ENCODE results near the gene ZNF185. TPM values are rescaled to one million over a fixed set of nuclear protein-coding genes. Genes with fewer than 3 reads are reported as not detected.
A peak's percentile ranks its signal among the peaks of the same experiment; 100 is the strongest.

Gene ZNF185
- total RNA-seq, 4 donors from 2014 or later = 0.56 to 2.2 (median 1.3) TPM

DNA sequence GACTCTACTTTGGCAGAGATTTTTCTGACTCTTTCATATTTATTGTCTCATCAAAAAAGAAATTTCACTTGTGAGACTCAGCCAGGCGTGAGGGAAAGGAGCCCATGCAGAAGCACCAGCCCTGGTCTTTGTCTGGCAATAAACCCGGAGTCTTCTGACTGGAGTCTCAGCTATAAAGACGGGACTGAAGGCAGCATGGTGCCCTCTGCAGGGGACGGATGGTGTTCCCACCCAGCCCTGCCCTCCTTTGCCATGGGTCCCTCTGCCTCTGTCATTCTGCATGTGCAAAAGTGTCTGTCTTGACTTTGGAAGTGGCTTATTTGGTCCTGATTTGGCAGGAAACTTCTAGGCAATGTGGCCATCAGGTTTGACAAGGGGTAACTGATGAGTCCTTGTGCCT lies 14.2 kb downstream of the ZNF185 start:
- no peak for ATAC-seq
- intact Hi-C loops (cut with DNase I; ENCODE audit: low total_unique reads) (no loop called here), in situ Hi-C loops (cut with MboI; ENCODE audit: low sequenced_read_pairs in 4 of 4) (no loop called here)
- TF ChIP-seq POLR2A (IDR thresholded peaks at IDR 0.05) = no peak
- TF ChIP-seq, protein P1, sequence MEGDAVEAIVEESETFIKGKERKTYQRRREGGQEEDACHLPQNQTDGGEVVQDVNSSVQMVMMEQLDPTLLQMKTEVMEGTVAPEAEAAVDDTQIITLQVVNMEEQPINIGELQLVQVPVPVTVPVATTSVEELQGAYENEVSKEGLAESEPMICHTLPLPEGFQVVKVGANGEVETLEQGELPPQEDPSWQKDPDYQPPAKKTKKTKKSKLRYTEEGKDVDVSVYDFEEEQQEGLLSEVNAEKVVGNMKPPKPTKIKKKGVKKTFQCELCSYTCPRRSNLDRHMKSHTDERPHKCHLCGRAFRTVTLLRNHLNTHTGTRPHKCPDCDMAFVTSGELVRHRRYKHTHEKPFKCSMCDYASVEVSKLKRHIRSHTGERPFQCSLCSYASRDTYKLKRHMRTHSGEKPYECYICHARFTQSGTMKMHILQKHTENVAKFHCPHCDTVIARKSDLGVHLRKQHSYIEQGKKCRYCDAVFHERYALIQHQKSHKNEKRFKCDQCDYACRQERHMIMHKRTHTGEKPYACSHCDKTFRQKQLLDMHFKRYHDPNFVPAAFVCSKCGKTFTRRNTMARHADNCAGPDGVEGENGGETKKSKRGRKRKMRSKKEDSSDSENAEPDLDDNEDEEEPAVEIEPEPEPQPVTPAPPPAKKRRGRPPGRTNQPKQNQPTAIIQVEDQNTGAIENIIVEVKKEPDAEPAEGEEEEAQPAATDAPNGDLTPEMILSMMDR (IDR thresholded peaks at IDR 0.05 in 4 of 5, conservative IDR thresholded peaks at IDR 0.05 in 1 of 5) = no peak
- Histone ChIP-seq H3K9me3 (no peaks in the 10 kb centered on the region), H3K36me3 (no peaks in the 10 kb centered on the region), H3K27ac (no peak overlapping the region), H3K4me1 (no peaks in the 10 kb centered on the region), H3K27me3 (no peaks in the 10 kb centered on the region), H3K4me3 (no peak overlapping the region)
- no peak for DNase-seq

DNA sequence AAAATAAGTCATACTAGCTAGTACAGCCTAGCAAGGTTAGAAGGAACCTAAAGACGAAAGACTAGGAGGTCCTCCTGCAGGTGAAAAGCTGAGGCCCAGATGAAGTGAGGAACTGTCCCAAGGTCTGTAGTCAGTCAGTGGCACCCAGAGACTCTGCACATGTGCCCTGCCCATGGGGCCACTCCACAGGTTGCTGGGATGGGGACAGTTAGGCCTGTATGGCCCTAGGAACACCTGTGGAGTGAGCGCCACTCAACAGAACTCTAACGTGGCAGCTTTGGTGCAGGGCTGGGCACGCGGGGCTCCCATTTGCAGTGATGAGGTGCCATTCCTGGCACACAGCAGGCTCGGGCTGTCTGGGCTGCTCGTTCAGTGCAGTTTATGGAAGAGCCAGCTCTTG lies 14.8 kb downstream of the ZNF185 start:
- Histone ChIP-seq H3K4me3 (no peak overlapping the region), H3K36me3 (no peaks in the 10 kb centered on the region), H3K9me3 (no peaks in the 10 kb centered on the region), H3K4me1 (no peaks in the 10 kb centered on the region), H3K27ac (no peak overlapping the region), H3K27me3 (no peaks in the 10 kb centered on the region)
- ATAC-seq (no peak), DNase-seq (no peak)
- intact Hi-C loops (cut with DNase I; ENCODE audit: low total_unique reads) (no loop called here), in situ Hi-C loops (cut with MboI; ENCODE audit: low sequenced_read_pairs in 4 of 4) (no loop called here)
- TF ChIP-seq POLR2A (IDR thresholded peaks at IDR 0.05) = no peak
- TF ChIP-seq, protein P1 (IDR thresholded peaks at IDR 0.05 in 4 of 5, conservative IDR thresholded peaks at IDR 0.05 in 1 of 5) = no peak

DNA sequence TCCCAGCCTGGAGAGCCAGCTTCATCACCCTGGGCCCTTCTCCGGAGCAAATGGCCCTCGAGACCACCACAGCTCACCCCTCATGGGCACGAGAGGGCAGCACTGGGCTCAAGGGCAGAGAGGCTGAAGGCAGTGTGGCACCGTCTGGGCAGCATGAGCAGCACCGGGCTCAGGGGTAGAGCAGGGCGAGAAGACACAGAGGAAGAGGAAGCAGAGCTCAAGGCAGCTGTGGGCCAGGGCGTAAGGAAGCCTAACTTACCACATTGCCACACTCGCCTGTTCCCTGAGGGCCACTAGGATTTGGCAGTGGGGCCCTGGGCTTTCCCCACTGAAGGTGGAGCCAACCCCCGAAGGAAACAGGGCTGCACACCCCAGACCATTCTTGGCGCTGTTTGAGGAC lies 15.5 kb downstream of the ZNF185 start:
- Histone ChIP-seq H3K4me1 (no peaks in the 10 kb centered on the region), H3K36me3 (no peaks in the 10 kb centered on the region), H3K27ac (no peak overlapping the region), H3K9me3 (no peaks in the 10 kb centered on the region), H3K4me3 (no peak overlapping the region), H3K27me3 (no peaks in the 10 kb centered on the region)
- DNase-seq = no peak
- intact Hi-C loops (cut with DNase I; ENCODE audit: low total_unique reads) (no loop called here), in situ Hi-C loops (cut with MboI; ENCODE audit: low sequenced_read_pairs in 4 of 4) (no loop called here)
- no peak for TF ChIP-seq POLR2A (IDR thresholded peaks at IDR 0.05)
- TF ChIP-seq, protein P1 (IDR thresholded peaks at IDR 0.05 in 4 of 5, conservative IDR thresholded peaks at IDR 0.05 in 1 of 5) = no peak
- ATAC-seq = no peak

DNA sequence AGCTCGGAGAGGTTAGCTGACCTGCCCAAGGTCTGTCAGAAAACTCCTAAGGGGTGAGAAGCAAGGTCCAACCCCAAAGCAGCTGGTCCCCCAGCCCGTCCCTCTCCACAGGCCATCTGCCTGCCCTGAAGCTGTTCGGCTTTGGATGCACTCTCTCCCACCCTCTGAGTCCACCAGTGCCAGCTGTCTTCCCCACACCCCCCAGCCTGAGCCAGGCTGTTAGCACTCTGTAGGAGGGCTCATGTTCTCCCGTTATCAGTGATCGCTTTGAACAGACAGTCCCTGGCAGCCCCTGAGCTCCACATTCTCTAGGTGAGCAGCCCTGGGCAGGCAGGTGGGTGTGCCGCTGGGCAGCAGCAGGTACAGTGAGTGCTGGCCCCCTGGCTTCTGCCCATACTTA lies 16.0 kb downstream of the ZNF185 start:
- ATAC-seq (no peak), DNase-seq (no peak)
- Histone ChIP-seq H3K27ac (no peak overlapping the region), H3K27me3 (no peaks in the 10 kb centered on the region), H3K36me3 (no peaks in the 10 kb centered on the region), H3K4me3 (no peak overlapping the region), H3K9me3 (no peaks in the 10 kb centered on the region), H3K4me1 (no peaks in the 10 kb centered on the region)
- intact Hi-C loops (cut with DNase I; ENCODE audit: low total_unique reads) = no loop called here
- in situ Hi-C loops (cut with MboI; ENCODE audit: low sequenced_read_pairs in 4 of 4) = no loop called here
- no peak for TF ChIP-seq POLR2A (IDR thresholded peaks at IDR 0.05)
- TF ChIP-seq, protein P1 (IDR thresholded peaks at IDR 0.05 in 4 of 5, conservative IDR thresholded peaks at IDR 0.05 in 1 of 5) = no peak

DNA sequence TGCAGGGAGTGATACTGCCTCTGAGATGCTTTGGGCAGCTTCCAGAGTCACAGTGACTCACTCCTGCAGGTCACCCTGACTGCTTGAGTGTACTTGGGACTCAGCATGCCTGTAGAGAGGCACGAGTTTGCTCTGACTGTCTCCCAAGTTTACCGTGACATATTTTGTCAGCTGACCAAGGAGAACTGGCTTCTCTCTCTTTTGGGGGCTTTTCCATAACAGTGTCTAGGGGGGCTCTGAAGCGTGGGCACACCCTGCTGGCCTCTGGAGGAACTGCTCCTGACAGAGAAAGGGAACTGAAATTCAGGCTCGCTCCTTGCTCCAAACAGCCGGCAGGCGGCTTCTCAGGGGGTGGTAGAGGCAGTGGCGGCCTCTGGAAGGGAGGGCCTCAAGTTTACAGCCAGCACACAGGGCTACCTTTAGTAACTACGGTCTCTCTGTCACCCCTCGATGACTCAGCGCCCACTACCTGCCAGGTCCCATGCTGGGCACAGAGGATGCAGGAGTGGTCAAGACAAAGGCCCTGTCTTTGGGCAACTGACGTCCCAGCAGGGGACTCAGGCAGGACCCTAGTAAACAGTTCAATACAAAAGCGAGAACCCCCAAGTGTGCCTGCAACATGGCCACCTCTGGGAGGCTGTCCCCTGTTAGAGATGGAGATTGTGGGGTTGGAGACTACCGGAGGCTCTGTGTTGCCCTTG lies 17.8 kb downstream of the ZNF185 start:
- Histone ChIP-seq H3K4me3 (no peak overlapping the region), H3K27me3 (no peaks in the 10 kb centered on the region), H3K36me3 (no peaks in the 10 kb centered on the region), H3K4me1 (no peaks in the 10 kb centered on the region), H3K27ac (no peak overlapping the region), H3K9me3 (no peaks in the 10 kb centered on the region)
- DNase-seq (no peak), ATAC-seq (peak in 1 of 2 donors; percentile 51)
- intact Hi-C loops (cut with DNase I; ENCODE audit: low total_unique reads) (no loop called here), in situ Hi-C loops (cut with MboI; ENCODE audit: low sequenced_read_pairs in 4 of 4) (no loop called here)
- TF ChIP-seq, protein P1 (IDR thresholded peaks at IDR 0.05 in 4 of 5, conservative IDR thresholded peaks at IDR 0.05 in 1 of 5) = peak in 2 of 5 experiments; percentile 8 to 19
- TF ChIP-seq POLR2A (IDR thresholded peaks at IDR 0.05) = no peak
